Ishikawa (cell line): ENCODE results near the gene CHRNB1.

Experiments
- CEBPB ChIP-seq: IDR thresholded peaks from 2 replicates; pipeline ENCODE4 v1.6.1; 2012
- CREB1 ChIP-seq: IDR thresholded peaks from 2 replicates; pipeline ENCODE4 v1.6.1; 2012; ENCODE audit warnings: low read depth
- EGR1 ChIP-seq: IDR thresholded peaks from 2 replicates; pipeline ENCODE4 v1.6.1; 2012
- EP300 ChIP-seq: IDR thresholded peaks from 2 replicates; pipeline ENCODE4 v1.6.1; 2012; ENCODE audit warnings: borderline replicate concordance
- FOXM1 ChIP-seq: IDR thresholded peaks from 2 replicates; pipeline ENCODE4 v1.6.1; 2012; ENCODE audit warnings: low read depth, borderline replicate concordance
- MAX ChIP-seq: IDR thresholded peaks from 2 replicates; pipeline ENCODE4 v1.6.1; 2012
- NFIC ChIP-seq: IDR thresholded peaks from 2 replicates; pipeline ENCODE4 v1.6.1; 2012
- RAD21 ChIP-seq: IDR thresholded peaks from 2 replicates; pipeline ENCODE4 v1.6.1; 2012; ENCODE audit warnings: low read depth
- REST ChIP-seq: IDR thresholded peaks from 2 replicates; pipeline ENCODE4 v1.6.1; 2012; ENCODE audit warnings: low read depth, mild to moderate bottlenecking
- TAF1 ChIP-seq: IDR thresholded peaks from 2 replicates; pipeline ENCODE4 v1.6.1; 2012; ENCODE audit warnings: low read depth, mild to moderate bottlenecking
- TCF12 ChIP-seq: IDR thresholded peaks from 2 replicates; pipeline ENCODE4 v1.6.1; 2012; ENCODE audit warnings: low read depth
- TEAD4 ChIP-seq: IDR thresholded peaks from 2 replicates; pipeline ENCODE4 v1.6.1; 2012
- YY1 ChIP-seq: IDR thresholded peaks from 2 replicates; pipeline ENCODE4 v1.6.1; 2012; ENCODE audit warnings: low read depth
- ZBTB7A ChIP-seq: IDR thresholded peaks from 2 replicates; pipeline ENCODE4 v1.6.1; 2012; ENCODE audit warnings: low read depth
- TF ChIP-seq, protein P1 (sequence below): IDR thresholded peaks from 2 replicates; pipeline ENCODE4 v1.6.1; 2012

The CHRNB1 gene

DNA sequence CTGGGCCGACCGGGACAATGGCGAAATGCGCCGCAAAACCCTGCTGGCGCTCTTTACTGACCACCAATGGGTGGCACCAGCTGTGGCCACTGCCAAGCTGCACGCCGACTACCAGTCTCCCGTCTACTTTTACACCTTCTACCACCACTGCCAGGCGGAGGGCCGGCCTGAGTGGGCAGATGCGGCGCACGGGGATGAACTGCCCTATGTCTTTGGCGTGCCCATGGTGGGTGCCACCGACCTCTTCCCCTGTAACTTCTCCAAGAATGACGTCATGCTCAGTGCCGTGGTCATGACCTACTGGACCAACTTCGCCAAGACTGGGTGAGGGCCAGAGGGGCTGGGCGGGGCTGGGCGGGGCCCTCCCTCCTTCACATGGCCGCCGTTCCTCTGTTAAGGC, 29.1 kb upstream of the CHRNB1 start:
- TF ChIP-seq CREB1 (no peak), MAX (no peak), EGR1 (no peak), ZBTB7A (no peak), RAD21 (no peak), CEBPB (no peak), YY1 (no peak), EP300 (no peak)
- TF ChIP-seq, protein P1, sequence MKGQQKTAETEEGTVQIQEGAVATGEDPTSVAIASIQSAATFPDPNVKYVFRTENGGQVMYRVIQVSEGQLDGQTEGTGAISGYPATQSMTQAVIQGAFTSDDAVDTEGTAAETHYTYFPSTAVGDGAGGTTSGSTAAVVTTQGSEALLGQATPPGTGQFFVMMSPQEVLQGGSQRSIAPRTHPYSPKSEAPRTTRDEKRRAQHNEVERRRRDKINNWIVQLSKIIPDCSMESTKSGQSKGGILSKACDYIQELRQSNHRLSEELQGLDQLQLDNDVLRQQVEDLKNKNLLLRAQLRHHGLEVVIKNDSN = no peak

- TF ChIP-seq RAD21 (peak; percentile 26; the same call in 1 of the 2 replicates), YY1 (no peak), TCF12 (no peak), ZBTB7A (no peak), EP300 (no peak), EGR1 (no peak), TEAD4 (no peak)
- TF ChIP-seq, protein P1 = no peak
Observed at GRCh38 chr17:7416323-7416722, 28.5 kb upstream of the CHRNB1 start.

DNA sequence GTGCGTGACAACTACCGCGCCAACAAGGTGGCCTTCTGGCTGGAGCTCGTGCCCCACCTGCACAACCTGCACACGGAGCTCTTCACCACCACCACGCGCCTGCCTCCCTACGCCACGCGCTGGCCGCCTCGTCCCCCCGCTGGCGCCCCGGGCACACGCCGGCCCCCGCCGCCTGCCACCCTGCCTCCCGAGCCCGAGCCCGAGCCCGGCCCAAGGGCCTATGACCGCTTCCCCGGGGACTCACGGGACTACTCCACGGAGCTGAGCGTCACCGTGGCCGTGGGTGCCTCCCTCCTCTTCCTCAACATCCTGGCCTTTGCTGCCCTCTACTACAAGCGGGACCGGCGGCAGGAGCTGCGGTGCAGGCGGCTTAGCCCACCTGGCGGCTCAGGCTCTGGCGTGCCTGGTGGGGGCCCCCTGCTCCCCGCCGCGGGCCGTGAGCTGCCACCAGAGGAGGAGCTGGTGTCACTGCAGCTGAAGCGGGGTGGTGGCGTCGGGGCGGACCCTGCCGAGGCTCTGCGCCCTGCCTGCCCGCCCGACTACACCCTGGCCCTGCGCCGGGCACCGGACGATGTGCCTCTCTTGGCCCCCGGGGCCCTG, 27.7 kb upstream of the CHRNB1 start:
- TF ChIP-seq CEBPB (no peak), RAD21 (no peak), TCF12 (no peak), ZBTB7A (no peak), TEAD4 (no peak), YY1 (no peak), EGR1 (no peak), REST (no peak), EP300 (no peak), CREB1 (no peak), NFIC (no peak), MAX (no peak), FOXM1 (no peak), TAF1 (no peak)
- TF ChIP-seq, protein P1 = no peak

DNA sequence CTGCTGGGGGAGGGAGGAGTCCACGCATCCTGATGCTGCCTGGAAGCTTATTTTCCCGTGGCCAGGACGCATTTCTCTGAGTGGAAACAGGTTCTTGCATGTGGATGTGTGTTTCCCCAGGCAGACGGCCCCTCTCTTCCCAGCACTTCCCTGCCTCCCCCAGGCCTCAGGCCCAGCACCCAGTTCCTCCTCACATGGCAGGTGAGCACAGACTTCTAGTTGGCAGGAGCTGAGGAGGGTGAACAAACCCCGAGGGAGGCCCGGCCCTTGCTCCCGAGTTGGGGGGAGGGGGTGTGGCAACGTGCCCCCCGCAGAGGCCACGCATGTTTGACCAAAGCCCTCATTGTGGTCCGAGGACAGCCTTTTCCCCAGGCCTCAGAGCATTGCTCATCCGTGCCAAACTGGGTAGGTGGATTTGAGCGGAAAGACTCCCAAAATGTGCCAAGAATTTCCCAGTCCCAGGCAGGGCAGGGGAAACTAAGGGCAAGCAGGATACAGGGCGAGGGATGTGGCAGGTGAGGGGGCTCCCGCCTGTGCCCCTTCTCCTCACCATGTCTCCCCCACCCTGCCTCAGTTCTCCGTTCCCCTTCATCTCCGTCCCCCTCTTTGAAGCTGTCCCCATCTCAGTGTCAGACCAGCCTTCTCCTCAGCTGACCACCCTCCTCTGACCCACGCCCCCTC, 26.2 kb upstream of the CHRNB1 start:
- TF ChIP-seq RAD21 (no peak), REST (no peak), ZBTB7A (no peak), EGR1 (no peak), CREB1 (no peak), TCF12 (no peak), NFIC (no peak), EP300 (no peak), FOXM1 (no peak), TEAD4 (no peak), TAF1 (no peak), MAX (no peak), YY1 (no peak), CEBPB (no peak)
- TF ChIP-seq, protein P1 = no peak
